Progenitor cell of endocrine pancreas (in vitro differentiated cells): ENCODE measurements around the gene ZSCAN5C. TPM values are rescaled to one million over a fixed set of nuclear protein-coding genes. Genes with fewer than 3 reads are reported as not detected.
"Not testable (repeated sequence)": the region's sequence is repeated elsewhere in the genome, so short reads cannot be mapped to it uniquely, and the experiment has no call there.

Experiments used
- DNase-seq: peaks from one replicate; pipeline ENCODE4 v3.0.0; 2021; ENCODE audit warnings: low spot score; ENCODE audit not compliant: unreplicated experiment
- H3K27ac Mint-ChIP-seq: 2 replicates; pipeline ENCODE4 v1.8.0; 2021; ENCODE audit warnings: mild to moderate bottlenecking, moderate library complexity, mixed read lengths
- H3K27me3 Mint-ChIP-seq: 2 replicates; pipeline ENCODE4 v1.8.0; 2021; ENCODE audit warnings: mixed read lengths
- H3K36me3 Mint-ChIP-seq: 2 replicates; pipeline ENCODE4 v1.8.0; 2022; ENCODE audit warnings: mixed read lengths; ENCODE audit not compliant: insufficient read depth
- H3K4me1 Mint-ChIP-seq: 2 replicates; pipeline ENCODE4 v1.8.0; 2021; ENCODE audit warnings: low read depth, mixed read lengths
- H3K4me3 Mint-ChIP-seq: 2 replicates; pipeline ENCODE4 v1.8.0; 2021; ENCODE audit warnings: low read depth, mild to moderate bottlenecking, moderate library complexity, mixed read lengths
- H3K9me3 Mint-ChIP-seq: 2 replicates; pipeline ENCODE4 v1.8.0; 2021; ENCODE audit warnings: low read depth, mixed read lengths
- total RNA-seq: library from RNA; stranded (reverse); gene quantifications from 2 replicates; pipeline ENCODE4 v1.2.1, GENCODE V29; 2021
- TF ChIP-seq, protein P1 (sequence below): fragments of 200-600 bp; sonication (generic); IDR thresholded peaks from one replicate; pipeline ENCODE4 v1.5.0; 2021; ENCODE audit warnings: antibody characterized with exemption, mild to moderate bottlenecking; ENCODE audit not compliant: unreplicated experiment

Gene ZSCAN5C
- total RNA-seq, 1 donor from 2014 or later: not detected

DNA sequence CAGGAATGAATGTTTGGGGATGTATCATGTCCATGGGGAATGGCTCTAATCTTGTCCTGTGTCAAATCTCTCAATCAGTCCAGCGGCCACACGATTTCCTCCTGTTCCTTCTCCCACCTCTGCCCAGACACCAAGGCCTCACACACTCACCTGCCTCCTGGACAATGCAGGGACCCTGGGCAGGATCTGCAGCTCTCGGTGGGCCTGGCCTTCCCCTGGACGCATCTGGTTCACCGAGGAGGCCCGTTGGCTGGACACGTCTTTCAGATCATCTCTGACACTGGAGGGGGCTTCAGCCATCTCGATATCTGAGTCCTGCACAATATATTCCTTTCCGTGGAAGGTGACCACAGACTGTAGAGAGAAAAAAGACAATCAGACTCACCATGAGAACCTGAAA is 21.4 kb downstream of the ZSCAN5C start:
- H3K4me3 Mint-ChIP-seq: no peak overlapping the region
- no peaks in the 10 kb centered on the region for H3K9me3 Mint-ChIP-seq
- TF ChIP-seq, protein P1, sequence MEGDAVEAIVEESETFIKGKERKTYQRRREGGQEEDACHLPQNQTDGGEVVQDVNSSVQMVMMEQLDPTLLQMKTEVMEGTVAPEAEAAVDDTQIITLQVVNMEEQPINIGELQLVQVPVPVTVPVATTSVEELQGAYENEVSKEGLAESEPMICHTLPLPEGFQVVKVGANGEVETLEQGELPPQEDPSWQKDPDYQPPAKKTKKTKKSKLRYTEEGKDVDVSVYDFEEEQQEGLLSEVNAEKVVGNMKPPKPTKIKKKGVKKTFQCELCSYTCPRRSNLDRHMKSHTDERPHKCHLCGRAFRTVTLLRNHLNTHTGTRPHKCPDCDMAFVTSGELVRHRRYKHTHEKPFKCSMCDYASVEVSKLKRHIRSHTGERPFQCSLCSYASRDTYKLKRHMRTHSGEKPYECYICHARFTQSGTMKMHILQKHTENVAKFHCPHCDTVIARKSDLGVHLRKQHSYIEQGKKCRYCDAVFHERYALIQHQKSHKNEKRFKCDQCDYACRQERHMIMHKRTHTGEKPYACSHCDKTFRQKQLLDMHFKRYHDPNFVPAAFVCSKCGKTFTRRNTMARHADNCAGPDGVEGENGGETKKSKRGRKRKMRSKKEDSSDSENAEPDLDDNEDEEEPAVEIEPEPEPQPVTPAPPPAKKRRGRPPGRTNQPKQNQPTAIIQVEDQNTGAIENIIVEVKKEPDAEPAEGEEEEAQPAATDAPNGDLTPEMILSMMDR: no peak
- H3K36me3 Mint-ChIP-seq: peaks cover 8% of the 10 kb centered on the region
- H3K27me3 Mint-ChIP-seq: peaks cover 2% of the 10 kb centered on the region
- no peaks in the 10 kb centered on the region for H3K4me1 Mint-ChIP-seq
- H3K27ac Mint-ChIP-seq: no peak overlapping the region
- no peak for DNase-seq

DNA sequence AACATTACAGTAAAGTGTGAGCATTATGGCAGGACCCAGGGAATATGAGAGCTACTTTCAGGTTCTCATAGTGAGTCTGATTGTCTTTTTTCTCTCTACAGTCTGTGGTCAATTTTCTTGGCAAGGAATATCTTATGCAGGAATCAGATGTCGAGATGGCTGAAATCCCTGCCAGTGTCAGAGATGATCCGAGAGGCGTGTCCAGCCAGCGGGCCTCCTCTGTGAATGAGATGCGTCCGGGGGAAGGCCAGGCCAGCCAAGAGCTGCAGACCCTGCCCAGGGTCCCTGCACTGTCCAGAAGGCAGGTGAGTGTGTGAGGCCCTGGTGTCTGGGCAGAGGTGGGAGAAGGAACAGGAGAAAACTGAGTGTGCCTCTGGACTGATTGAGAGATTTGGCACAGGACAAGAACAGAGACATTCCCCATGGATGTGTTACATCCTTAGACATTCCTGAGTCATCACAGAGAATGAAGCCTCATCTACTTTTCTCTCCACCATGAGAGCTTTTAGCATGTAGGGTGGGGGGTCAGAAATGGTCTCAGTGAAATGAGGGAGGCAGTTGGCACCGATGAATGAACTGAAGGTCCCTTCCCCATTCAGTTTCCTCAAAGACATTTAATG is 43.2 kb downstream of the ZSCAN5C start:
- no peaks in the 10 kb centered on the region for H3K4me1 Mint-ChIP-seq
- TF ChIP-seq, protein P1: no peak
- H3K9me3 Mint-ChIP-seq: no peaks in the 10 kb centered on the region
- DNase-seq: no peak
- H3K27ac Mint-ChIP-seq: no peak overlapping the region
- no peak overlapping the region for H3K4me3 Mint-ChIP-seq
- H3K27me3 Mint-ChIP-seq: no peaks in the 10 kb centered on the region
- no peaks in the 10 kb centered on the region for H3K36me3 Mint-ChIP-seq

DNA sequence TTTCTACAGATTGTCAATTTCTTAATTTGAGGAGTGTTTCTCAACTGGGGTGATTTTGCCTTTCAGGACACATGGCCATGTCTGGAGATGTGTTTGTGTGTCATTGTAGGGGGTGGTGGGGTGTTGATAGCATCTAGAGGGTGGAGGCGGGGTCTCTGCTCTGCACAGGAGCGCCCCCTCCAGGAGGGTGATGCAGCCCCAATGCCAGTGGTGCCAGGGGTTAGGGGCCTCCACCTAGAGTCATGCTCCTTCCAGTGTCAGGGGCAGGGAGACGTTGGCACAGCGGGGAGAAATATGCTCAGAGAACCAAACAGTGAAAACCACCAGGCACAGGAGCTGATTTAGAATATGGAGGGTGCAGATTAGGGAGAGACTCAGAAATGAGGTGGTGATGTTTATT is 43.7 kb downstream of the ZSCAN5C start:
- H3K9me3 Mint-ChIP-seq, H3K4me1 Mint-ChIP-seq, H3K4me3 Mint-ChIP-seq, H3K27me3 Mint-ChIP-seq, DNase-seq, H3K36me3 Mint-ChIP-seq: not testable (repeated sequence)
- peak overlapping the region; percentile 11 for H3K27ac Mint-ChIP-seq

DNA sequence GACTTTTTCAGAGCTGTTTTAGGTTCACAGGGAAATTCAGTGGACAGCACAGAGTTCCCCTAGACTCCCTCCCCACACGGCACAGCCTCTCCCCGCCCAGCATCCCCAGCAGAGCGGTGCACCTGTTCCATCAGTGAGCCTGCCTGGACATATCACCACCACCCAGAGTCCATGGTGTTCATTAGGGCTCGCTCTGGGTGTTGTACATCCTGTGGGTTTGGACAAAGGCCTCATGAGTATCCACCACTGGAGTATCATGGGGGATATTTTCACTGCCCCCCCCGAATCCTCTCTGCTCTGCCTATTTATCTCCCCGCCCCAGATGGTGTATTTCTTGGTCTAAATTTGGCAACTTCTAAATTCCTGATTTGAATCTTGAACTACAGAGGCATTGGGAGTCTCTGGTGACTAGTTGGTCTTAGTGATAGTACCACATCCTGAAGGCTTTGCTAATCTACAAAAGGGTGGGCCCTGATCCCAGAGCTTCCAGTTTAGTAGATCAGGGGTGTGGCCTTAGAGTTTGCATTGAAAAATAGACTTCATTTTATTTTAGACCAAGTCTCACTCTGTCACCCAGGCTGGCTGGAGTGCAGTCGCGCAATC is 46.8 kb downstream of the ZSCAN5C start:
- H3K9me3 Mint-ChIP-seq, H3K4me3 Mint-ChIP-seq, H3K36me3 Mint-ChIP-seq, H3K27me3 Mint-ChIP-seq, H3K4me1 Mint-ChIP-seq, DNase-seq, H3K27ac Mint-ChIP-seq: not testable (repeated sequence)

DNA sequence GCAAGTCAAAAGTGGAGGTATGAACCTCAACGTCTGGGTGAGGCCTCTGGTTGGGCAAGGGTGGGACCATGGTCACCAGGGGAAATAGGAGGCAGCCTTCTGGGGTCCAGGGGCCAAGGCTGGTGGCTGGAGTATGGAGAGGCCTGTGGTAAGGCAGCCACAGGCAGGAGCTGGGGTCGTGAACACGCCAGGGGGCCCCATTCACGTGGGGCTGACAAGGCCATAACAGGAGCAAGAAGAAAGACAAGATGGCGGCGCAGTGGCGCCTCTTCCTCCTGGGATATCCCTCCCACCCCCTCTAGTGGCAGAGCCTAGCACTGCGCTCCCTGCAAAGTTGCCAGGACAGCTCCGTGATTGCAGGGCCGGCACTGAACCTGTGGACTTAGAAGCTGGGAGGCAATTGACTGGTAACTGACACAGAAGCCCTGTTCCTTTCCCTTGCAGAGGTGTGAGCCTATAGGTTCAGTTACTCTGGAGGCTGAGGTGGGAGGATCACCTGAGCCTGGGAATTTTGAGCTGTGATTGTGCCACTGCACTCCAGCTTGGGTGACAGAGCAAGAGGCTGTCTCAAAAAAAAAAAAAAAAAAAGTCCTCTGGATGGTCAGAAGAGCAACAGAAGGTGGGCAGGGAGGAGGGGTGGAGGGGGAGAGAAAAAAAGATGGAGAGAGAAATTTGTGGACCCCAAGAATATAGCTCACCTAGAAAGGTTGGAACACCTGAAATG is 50.8 kb downstream of the ZSCAN5C start:
- TF ChIP-seq, protein P1: peak; percentile 75
- Mint-ChIP-seq H3K27ac (peak overlapping the region; percentile 64), H3K4me1 (peaks cover 2% of the 10 kb centered on the region)

DNA sequence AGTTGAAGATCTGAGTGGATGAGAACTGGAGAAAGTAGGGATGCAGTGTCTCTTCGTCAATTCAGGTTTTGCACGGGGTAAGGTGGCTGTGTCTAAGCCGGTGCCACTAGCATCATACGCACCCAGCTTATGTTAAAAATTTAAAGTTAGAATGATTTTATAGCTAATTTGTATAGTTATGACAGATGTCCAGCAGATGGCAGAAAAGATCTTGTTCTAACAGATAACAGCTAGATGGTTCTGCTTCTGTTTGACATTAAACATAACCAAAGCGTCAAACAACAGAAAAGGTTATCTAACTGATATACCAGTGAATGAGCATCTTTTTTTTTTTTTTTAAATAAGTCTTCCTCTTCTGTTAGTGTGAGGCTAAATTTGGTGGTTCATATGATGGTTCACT is 51.7 kb downstream of the ZSCAN5C start:
- TF ChIP-seq, protein P1: no peak
- Mint-ChIP-seq H3K4me3 (no peak overlapping the region), H3K36me3 (peaks cover 3% of the 10 kb centered on the region), H3K27me3 (peaks cover 20% of the 10 kb centered on the region), H3K9me3 (peaks cover 9% of the 10 kb centered on the region), H3K4me1 (peaks cover 2% of the 10 kb centered on the region), H3K27ac (no peak overlapping the region)
- DNase-seq: no peak

More for the DNA sequence above, 50.8 kb downstream of the ZSCAN5C start:
- Mint-ChIP-seq H3K9me3 (peaks cover 9% of the 10 kb centered on the region), H3K4me3 (no peak overlapping the region), H3K27me3 (peaks cover 13% of the 10 kb centered on the region), H3K36me3 (peaks cover 3% of the 10 kb centered on the region)
- DNase-seq: peak; percentile 72
